Omental fat pad (tissue), 4 donors: Measurements from ENCODE around the gene C9orf43. TPM values are rescaled to one million over a fixed set of nuclear protein-coding genes. Genes with fewer than 3 reads are reported as not detected.
A peak's percentile ranks its signal among the peaks of the same experiment; 100 is the strongest.
"Not testable (repeated sequence)": the region's sequence is repeated elsewhere in the genome, so short reads cannot be mapped to it uniquely, and the experiment has no call there.

ENCODE experiments used
- ATAC-seq: fragments of 150-250 bp; one replicate; pipeline ENCODE4 v1.9.1; 2016; ENCODE audit warnings: mild to moderate bottlenecking, moderate library complexity; ENCODE audit not compliant: low FRiP score
- DNase-seq: peaks from one replicate; pipeline ENCODE4 v3.0.0-alpha.2; 2019; ENCODE audit warnings: low spot score
- CTCF ChIP-seq, 3 donors: fragments of 450-650 bp; IDR thresholded peaks; one replicate each; pipeline ENCODE4 v1.5.1; 2016 to 2017; ENCODE audit warnings: antibody characterized with exemption in 3 of 3, mild to moderate bottlenecking in 3 of 3, moderate library complexity in 2 of 3
- total RNA-seq, 4 donors: library from RNA; depleted of rRNA; stranded (reverse); fragments of >200 nt; gene quantifications; one replicate each; pipeline ENCODE4 v1.1.0, GENCODE V29; 2016

Gene C9orf43
- total RNA-seq, result under 1 TPM; 0.37 to 0.96 (median 0.53) TPM

GRCh38 chr9:113410207-113410864 lies at the start of gene C9orf43, which contains the start of gene POLE3:
Gene C9orf43, plus strand, starts transcription at chr9:113410747. Its CDS starts 2,747 bp downstream, at chr9:113413494.
Gene POLE3, minus strand, starts transcription at chr9:113410675. Its CDS starts 382 bp downstream, at chr9:113410293.
- TF ChIP-seq CTCF (IDR thresholded peaks at IDR 0.05), result no peak
- ATAC-seq, result peak; percentile 98
- DNase-seq, result peak; percentile 85

- ATAC-seq, result no peak
- DNase-seq, result no peak
- no peak for TF ChIP-seq CTCF (IDR thresholded peaks at IDR 0.05)
Measured at GRCh38 chr9:113361304-113362018, 49.1 kb upstream of the C9orf43 start.

GRCh38 chr9:113363336-113363735 lies 47.2 kb upstream of the C9orf43 start:
- no peak for TF ChIP-seq CTCF (IDR thresholded peaks at IDR 0.05)
- no peak for DNase-seq

GRCh38 chr9:113364951-113365350 lies 45.6 kb upstream of the C9orf43 start:
- TF ChIP-seq CTCF (IDR thresholded peaks at IDR 0.05), result no peak
- ATAC-seq (no peak), DNase-seq (no peak)

More at GRCh38 chr9:113363336-113363735, 47.2 kb upstream of the C9orf43 start:
- ATAC-seq, result no peak

GRCh38 chr9:113365652-113366051 lies 44.9 kb upstream of the C9orf43 start:
- not testable (repeated sequence) for DNase-seq, ATAC-seq

GRCh38 chr9:113368348-113368981 lies 42.1 kb upstream of the C9orf43 start:
- no peak for TF ChIP-seq CTCF (IDR thresholded peaks at IDR 0.05)
- no peak for ATAC-seq
- no peak for DNase-seq
